Measurements from ENCODE around the gene DIP2C.

GRCh38 chr10:453647-454046 lies 235.8 kb downstream of the DIP2C start:
- TF ChIP-seq POLR2A (IDR thresholded peaks at IDR 0.05) (no peak), CTCF (IDR thresholded peaks at IDR 0.05) (no peak)

Data from stomach (tissue), 4 donors.